Suprapubic skin (tissue), 4 donors: ENCODE results near the gene TNFRSF14. TPM values are rescaled to one million over a fixed set of nuclear protein-coding genes. Genes with fewer than 3 reads are reported as not detected.

Experiments
- DNase-seq, 2 donors: peaks; one replicate each; pipeline ENCODE4 v3.0.0-alpha.2; 2019; ENCODE audit warnings: low spot score in 2 of 2
- H3K27ac ChIP-seq: fragments of 200-600 bp; sonication (generic); one replicate; pipeline ENCODE4 v1.5.1; 2019
- H3K27me3 ChIP-seq: fragments of 200-600 bp; sonication (generic); one replicate; pipeline ENCODE4 v1.5.1; 2019
- H3K36me3 ChIP-seq: fragments of 200-600 bp; sonication (generic); one replicate; pipeline ENCODE4 v1.5.1; 2019
- H3K4me1 ChIP-seq: fragments of 200-600 bp; sonication (generic); one replicate; pipeline ENCODE4 v1.5.1; 2019
- H3K4me3 ChIP-seq: fragments of 200-600 bp; sonication (generic); one replicate; pipeline ENCODE4 v1.5.1; 2019; ENCODE audit warnings: mild to moderate bottlenecking
- H3K9me3 ChIP-seq: fragments of 200-600 bp; sonication (generic); one replicate; pipeline ENCODE4 v1.5.1; 2019
- EP300 ChIP-seq: sonication (generic); formaldehyde crosslinking; IDR thresholded peaks from one replicate; pipeline ENCODE4 v1.6.1; 2017; ENCODE audit warnings: antibody characterized with exemption
- POLR2A ChIP-seq, 2 donors: fragments of 450-650 bp; IDR thresholded peaks; one replicate each; pipeline ENCODE4 v1.6.1; 2017; ENCODE audit warnings: antibody characterized with exemption in 2 of 2, mild to moderate bottlenecking in 2 of 2, moderate library complexity in 2 of 2
- POLR2AphosphoS5 ChIP-seq, 3 donors: sonication (generic); formaldehyde crosslinking; IDR thresholded peaks; one replicate each; pipeline ENCODE4 v1.6.1; 2017; ENCODE audit warnings: antibody characterized with exemption in 3 of 3
- WGBS: methylation state at CpG from one replicate; pipeline ENCODE4 v1.1.5; 2018; 5-methylcytosine and 5-hydroxymethylcytosine counted together
- total RNA-seq, 4 donors: library from RNA; depleted of rRNA; stranded (reverse); fragments of >200 nt; gene quantifications; one replicate each; pipeline ENCODE4 v1.1.0, GENCODE V29; 2016
- TF ChIP-seq, protein P1 (sequence below), 2 donors: fragments of 200-600 bp in 1 of 2; fragments of 450-650 bp in 1 of 2; sonication (generic) in 1 of 2; IDR thresholded peaks; one replicate each; pipeline ENCODE4 v1.5.1; 2016 to 2019; ENCODE audit warnings: antibody characterized with exemption in 2 of 2, mild to moderate bottlenecking in 1 of 2, moderate library complexity in 1 of 2

Gene TNFRSF14
- total RNA-seq, 4 donors from 2014 or later = 33.3 to 111 (median 60.9) TPM

DNA sequence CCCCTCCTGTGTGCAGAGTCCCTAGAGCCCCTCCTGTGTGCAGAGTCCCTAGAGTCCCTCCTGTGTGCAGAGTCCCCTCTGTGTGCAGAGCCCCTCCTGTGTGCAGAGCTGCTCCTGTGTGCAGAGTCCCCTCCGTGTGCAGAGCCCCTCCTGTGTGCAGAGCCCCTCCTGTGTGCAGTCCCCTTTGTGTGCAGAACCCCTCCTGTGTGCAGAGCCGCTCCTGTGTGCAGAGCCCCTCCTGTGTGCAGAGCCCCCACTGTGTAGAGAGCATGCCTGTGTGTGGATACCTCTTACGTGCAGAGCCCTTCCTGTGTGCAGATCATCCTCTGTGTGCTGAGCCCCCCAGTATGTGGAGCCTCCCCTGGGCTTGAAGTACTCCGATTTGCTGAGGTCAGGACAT is 17.8 kb upstream of the TNFRSF14 start:
- H3K27ac ChIP-seq = no peak overlapping the region
- TF ChIP-seq POLR2A (IDR thresholded peaks at IDR 0.05) = no peak
- TF ChIP-seq EP300 = no peak
- no peaks in the 10 kb centered on the region for H3K36me3 ChIP-seq
- no peak overlapping the region for H3K4me3 ChIP-seq
- peaks cover 35% of the 10 kb centered on the region for H3K27me3 ChIP-seq
- WGBS = 73% methylated on average over 4 of the region's 4 CpGs
- no peak for DNase-seq
- H3K9me3 ChIP-seq = no peaks in the 10 kb centered on the region
- peaks cover 48% of the 10 kb centered on the region for H3K4me1 ChIP-seq

DNA sequence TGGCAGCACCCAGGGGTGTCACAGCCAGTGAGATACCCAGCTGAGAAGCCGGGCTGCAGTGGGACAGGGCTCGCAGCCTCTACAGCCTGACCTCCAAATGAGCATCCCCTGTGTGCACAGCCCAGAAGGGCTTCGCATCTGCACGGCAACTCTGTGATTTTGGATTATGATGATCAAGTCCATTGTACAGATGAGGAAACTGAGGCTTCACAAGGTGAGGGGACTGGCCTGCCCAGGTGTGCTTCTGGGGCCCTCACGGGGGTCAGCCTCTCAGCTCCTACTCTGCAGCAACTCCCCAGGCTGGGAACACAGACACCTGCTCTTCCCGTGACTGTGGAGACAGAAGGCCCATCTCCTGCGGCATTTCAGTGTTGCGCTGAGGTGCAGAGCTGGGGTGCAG is 17.3 kb upstream of the TNFRSF14 start:
- TF ChIP-seq POLR2AphosphoS5 (IDR thresholded peaks at IDR 0.05) (no peak), EP300 (no peak), POLR2A (IDR thresholded peaks at IDR 0.05) (no peak)
- TF ChIP-seq, protein P1, sequence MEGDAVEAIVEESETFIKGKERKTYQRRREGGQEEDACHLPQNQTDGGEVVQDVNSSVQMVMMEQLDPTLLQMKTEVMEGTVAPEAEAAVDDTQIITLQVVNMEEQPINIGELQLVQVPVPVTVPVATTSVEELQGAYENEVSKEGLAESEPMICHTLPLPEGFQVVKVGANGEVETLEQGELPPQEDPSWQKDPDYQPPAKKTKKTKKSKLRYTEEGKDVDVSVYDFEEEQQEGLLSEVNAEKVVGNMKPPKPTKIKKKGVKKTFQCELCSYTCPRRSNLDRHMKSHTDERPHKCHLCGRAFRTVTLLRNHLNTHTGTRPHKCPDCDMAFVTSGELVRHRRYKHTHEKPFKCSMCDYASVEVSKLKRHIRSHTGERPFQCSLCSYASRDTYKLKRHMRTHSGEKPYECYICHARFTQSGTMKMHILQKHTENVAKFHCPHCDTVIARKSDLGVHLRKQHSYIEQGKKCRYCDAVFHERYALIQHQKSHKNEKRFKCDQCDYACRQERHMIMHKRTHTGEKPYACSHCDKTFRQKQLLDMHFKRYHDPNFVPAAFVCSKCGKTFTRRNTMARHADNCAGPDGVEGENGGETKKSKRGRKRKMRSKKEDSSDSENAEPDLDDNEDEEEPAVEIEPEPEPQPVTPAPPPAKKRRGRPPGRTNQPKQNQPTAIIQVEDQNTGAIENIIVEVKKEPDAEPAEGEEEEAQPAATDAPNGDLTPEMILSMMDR (IDR thresholded peaks at IDR 0.05) = no peak
- H3K27me3 ChIP-seq = peaks cover 35% of the 10 kb centered on the region
- WGBS = 82% methylated on average over 4 of the region's 8 CpGs
- H3K4me3 ChIP-seq = no peak overlapping the region
- peaks cover 48% of the 10 kb centered on the region for H3K4me1 ChIP-seq
- no peaks in the 10 kb centered on the region for H3K36me3 ChIP-seq
- DNase-seq = no peak
- no peaks in the 10 kb centered on the region for H3K9me3 ChIP-seq
- H3K27ac ChIP-seq = no peak overlapping the region

DNA sequence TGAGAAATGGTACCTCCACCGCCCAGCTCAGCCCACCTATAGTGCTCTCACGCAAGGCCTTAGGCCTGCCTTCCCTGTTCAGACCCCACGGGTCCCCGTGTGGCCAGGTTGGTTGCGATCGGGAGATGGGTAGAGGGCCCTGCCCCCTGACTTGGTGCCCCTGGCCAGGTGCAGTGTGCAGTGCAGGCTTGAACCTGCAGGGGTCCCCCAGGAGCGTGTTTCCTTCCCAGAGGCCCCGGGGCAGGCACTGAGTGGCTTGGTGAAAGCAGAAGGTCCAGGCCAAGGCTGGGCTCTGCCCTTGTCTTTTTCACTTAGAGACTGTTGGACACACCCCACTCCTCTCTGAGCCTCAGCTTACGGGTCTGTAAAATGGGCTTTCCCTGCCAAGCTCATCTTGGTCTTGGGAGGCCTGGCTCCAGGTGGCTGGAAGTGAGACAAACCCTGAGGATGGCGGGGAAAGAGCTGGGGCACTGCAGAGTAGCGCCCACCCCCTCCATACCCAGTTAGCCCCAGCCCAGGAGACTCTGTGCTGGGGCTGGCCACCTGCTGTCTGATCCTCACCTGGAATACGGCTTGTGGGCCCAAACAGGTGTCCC is 16.8 kb upstream of the TNFRSF14 start:
- no peak for TF ChIP-seq POLR2A (IDR thresholded peaks at IDR 0.05)
- TF ChIP-seq, protein P1 (IDR thresholded peaks at IDR 0.05) = no peak
- TF ChIP-seq POLR2AphosphoS5 (IDR thresholded peaks at IDR 0.05) = no peak
- no peak for TF ChIP-seq EP300
- 87% methylated on average over 6 of the region's 12 CpGs for WGBS
- H3K9me3 ChIP-seq = no peaks in the 10 kb centered on the region
- H3K27me3 ChIP-seq = peaks cover 32% of the 10 kb centered on the region
- H3K4me3 ChIP-seq = no peak overlapping the region
- peaks cover 48% of the 10 kb centered on the region for H3K4me1 ChIP-seq
- H3K36me3 ChIP-seq = no peaks in the 10 kb centered on the region
- no peak for DNase-seq
- H3K27ac ChIP-seq = no peak overlapping the region

DNA sequence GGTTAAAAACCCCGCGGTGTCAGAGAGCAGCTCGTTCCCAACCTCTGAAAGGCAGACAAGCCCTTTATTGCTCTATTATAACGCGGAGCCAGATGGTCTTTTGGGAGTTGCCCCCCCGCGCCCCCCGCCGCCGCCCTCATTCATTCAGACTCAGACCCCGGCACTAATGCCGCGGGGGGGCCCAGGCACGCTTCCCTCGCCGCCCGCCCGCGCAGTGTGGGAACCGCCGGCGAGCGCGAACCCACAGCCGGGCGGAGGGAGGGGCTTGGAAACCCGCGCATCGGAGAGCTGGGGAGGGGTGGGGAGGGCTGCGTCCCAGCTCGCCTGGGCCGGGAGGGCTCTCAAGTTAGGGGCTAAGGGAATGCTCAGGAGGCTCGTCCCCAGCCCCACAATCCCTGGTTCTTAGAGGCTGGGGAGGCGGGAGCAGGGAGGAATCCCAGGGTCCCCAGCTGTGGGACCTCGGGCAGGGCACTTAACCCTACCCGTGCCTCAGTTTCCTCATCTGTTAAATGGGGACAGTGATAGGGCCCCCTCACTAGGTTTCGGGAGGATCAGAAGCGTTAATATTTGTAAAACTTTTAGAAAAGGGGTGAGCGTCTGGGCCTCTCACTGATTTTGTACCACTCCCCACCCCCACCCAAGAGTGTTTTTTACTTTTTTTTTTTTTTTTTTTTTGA is 15.2 kb upstream of the TNFRSF14 start:
- WGBS = 31% methylated on average over 12 of the region's 39 CpGs
- no peak overlapping the region for H3K27ac ChIP-seq
- no peaks in the 10 kb centered on the region for H3K9me3 ChIP-seq
- H3K36me3 ChIP-seq = no peaks in the 10 kb centered on the region
- TF ChIP-seq POLR2AphosphoS5 (IDR thresholded peaks at IDR 0.05) (no peak), POLR2A (IDR thresholded peaks at IDR 0.05) (no peak), EP300 (no peak)
- TF ChIP-seq, protein P1 (IDR thresholded peaks at IDR 0.05) = no peak
- no peak overlapping the region for H3K4me3 ChIP-seq
- peaks cover 48% of the 10 kb centered on the region for H3K4me1 ChIP-seq
- peaks cover 20% of the 10 kb centered on the region for H3K27me3 ChIP-seq
- DNase-seq = no peak

DNA sequence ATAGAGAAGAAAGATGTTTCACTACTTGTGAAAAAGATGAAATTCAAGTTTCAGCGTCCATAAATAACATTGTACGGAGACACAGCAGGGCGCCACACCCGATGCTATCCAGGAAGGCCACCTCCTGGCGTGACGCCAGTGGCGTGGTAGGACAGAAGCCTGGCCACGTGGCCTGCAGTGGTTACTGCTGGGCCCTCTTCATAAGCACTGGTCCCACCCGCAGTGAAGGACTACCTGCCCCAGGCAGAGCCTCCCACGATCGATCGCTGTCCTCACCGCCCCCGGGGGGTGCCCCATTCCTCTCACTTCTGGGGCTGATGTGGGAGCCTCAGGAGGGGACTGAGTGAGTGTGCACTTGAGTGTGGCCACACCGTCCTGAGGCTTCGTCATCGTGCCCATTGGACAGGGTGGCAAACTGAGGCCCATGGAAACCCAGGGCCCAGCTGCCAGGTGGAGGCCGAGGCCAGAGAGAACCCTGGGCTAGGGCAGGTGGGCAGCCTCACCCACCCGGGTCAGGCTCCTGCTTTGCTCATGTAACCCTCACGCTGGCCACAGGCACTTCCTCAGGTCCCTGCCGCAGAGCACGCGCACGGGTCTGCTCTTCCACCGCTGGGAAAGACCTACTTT is 14.4 kb upstream of the TNFRSF14 start:
- WGBS = 59% methylated on average over 15 of the region's 25 CpGs
- H3K27ac ChIP-seq = no peak overlapping the region
- DNase-seq = no peak
- no peak overlapping the region for H3K4me3 ChIP-seq
- no peaks in the 10 kb centered on the region for H3K36me3 ChIP-seq
- H3K9me3 ChIP-seq = no peaks in the 10 kb centered on the region
- no peak for TF ChIP-seq POLR2AphosphoS5 (IDR thresholded peaks at IDR 0.05)
- peaks cover 53% of the 10 kb centered on the region for H3K4me1 ChIP-seq
- peaks cover 15% of the 10 kb centered on the region for H3K27me3 ChIP-seq

DNA sequence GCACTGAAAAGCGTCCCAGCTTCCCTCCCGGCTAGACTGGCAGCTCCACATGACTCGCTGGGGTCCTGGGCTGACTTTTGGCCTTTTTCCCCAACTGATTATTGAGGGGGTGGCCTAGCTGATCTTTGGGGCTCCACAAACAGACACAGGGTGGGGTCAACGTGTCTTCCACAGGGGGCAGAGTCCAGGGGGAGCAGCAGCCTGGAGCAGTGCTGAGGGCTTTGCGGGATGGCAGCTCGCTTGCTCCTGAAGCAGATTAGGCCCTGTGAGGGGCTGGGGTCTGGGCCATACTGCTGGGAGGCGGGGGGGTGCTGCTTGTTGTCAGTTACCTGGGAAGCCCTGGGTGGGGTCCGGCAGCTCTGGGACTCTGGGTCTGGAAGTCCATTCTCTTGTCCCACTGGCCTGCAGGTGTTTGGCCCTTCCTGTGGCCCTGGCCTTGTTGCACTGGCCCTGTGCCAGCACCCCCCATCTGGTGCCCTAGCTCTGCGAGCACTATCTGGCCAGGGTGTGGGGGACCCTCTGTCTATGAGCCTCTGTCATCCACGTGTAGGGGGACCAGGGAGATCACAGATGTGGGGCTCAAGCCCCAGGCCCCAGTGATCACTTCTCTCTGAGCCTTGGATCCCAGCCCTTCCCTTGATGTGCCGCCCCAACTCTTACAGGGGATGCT is 13.8 kb upstream of the TNFRSF14 start:
- Histone ChIP-seq H3K36me3 (no peaks in the 10 kb centered on the region), H3K27me3 (peaks cover 15% of the 10 kb centered on the region), H3K4me3 (no peak overlapping the region), H3K9me3 (no peaks in the 10 kb centered on the region), H3K27ac (no peak overlapping the region), H3K4me1 (peaks cover 59% of the 10 kb centered on the region)
- 72% methylated on average over 3 of the region's 11 CpGs for WGBS
- DNase-seq = no peak
- TF ChIP-seq POLR2A (IDR thresholded peaks at IDR 0.05) (no peak), EP300 (no peak), POLR2AphosphoS5 (IDR thresholded peaks at IDR 0.05) (no peak)
